Endothelial cell of umbilical vein (primary cell): Measurements from ENCODE around the gene ITGA3.

Source experiments
- CTCF ChIP-seq, 2 donors: IDR thresholded peaks; 1 replicate in 1 of 2; 2 replicates in 1 of 2; pipeline ENCODE4 v1.5.1; 2011; ENCODE audit warnings: low read length in 2 of 2, mild to moderate bottlenecking in 2 of 2, moderate library complexity in 2 of 2, control low read depth in 1 of 2, inconsistent platforms in 1 of 2, low read depth in 1 of 2; ENCODE audit not compliant: insufficient read depth in 1 of 2; ENCODE audit errors: extremely low read depth in 1 of 2
- EZH2 ChIP-seq: IDR thresholded peaks from 2 replicates; pipeline ENCODE4 v1.6.1; 2012; ENCODE audit warnings: borderline replicate concordance, low read depth, mild to moderate bottlenecking, moderate library complexity, low read length, inconsistent platforms; ENCODE audit not compliant: severe bottlenecking
- FOS ChIP-seq: IDR thresholded peaks from 2 replicates; pipeline ENCODE4 v1.6.1; 2011; ENCODE audit warnings: mild to moderate bottlenecking, low read length, moderate library complexity, borderline replicate concordance; ENCODE audit not compliant: insufficient read depth
- GATA2 ChIP-seq: IDR thresholded peaks from 2 replicates; pipeline ENCODE4 v1.7.0; 2011; ENCODE audit warnings: low read depth, mild to moderate bottlenecking, moderate library complexity, mixed read lengths, low read length; ENCODE audit not compliant: insufficient read length, insufficient read depth
- JUN ChIP-seq: IDR thresholded peaks from 2 replicates; pipeline ENCODE4 v1.6.1; 2011; ENCODE audit warnings: borderline replicate concordance, low read depth; ENCODE audit not compliant: insufficient read length, insufficient read depth
- MAX ChIP-seq: IDR thresholded peaks from 2 replicates; pipeline ENCODE4 v1.6.1; 2011; ENCODE audit not compliant: insufficient read depth, insufficient read length
- MYC ChIP-seq: IDR thresholded peaks from one replicate; pipeline ENCODE4 v1.6.1; 2011; ENCODE audit warnings: mild to moderate bottlenecking, low read depth, low read length
- POLR2A ChIP-seq: IDR thresholded peaks from 2 replicates; pipeline ENCODE4 v1.6.1; 2012; ENCODE audit warnings: low read depth, mild to moderate bottlenecking, control low read depth, low read length
- POLR2AphosphoS5 ChIP-seq: IDR thresholded peaks from 2 replicates; pipeline ENCODE4 v1.6.1; 2012; ENCODE audit warnings: low read depth, mild to moderate bottlenecking, control low read depth, low read length, moderate library complexity; ENCODE audit not compliant: insufficient read depth

DNA sequence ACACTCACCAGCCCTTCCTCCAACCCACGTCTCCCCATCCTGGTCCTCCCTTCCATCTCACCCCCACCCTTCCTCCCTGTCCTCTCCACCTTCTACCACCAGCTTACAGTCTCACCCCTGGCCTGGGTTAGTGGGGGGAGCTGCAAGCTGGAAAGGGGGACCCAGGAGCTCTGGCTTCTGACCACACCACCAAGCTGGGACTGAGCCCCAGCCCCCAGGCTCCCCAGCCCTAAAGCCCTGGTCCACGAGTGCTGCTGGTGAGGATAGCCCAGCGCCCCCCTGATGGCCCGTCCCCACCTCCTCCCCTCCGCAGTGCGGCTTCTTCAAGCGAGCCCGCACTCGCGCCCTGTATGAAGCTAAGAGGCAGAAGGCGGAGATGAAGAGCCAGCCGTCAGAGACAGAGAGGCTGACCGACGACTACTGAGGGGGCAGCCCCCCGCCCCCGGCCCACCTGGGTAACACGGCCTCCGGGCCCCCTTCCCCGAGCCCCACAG, 32.0 kb downstream of the ITGA3 start:
- TF ChIP-seq CTCF (IDR thresholded peaks at IDR 0.05; ENCODE audit: extremely low read depth in 1 of 2, insufficient read depth in 1 of 2, low read depth in 1 of 2, low read length in 2 of 2) (no peak), JUN (no peak), EZH2 (no peak), POLR2A (no peak), FOS (no peak), POLR2AphosphoS5 (no peak), GATA2 (no peak), MAX (no peak), MYC (no peak)
